NB4 (cell line): ENCODE results near the gene REG3A.

ENCODE experiments used
- DNase-seq: peaks from one replicate; pipeline ENCODE4 v3.0.0; 2010; ENCODE audit warnings: low read depth
- H3K4me3 ChIP-seq: one replicate; pipeline ENCODE4 v1.5.1; 2011; ENCODE audit warnings: mild to moderate bottlenecking, low read depth, low read length, moderate library complexity
- MAX ChIP-seq: IDR thresholded peaks from 2 replicates; pipeline ENCODE4 v1.6.1; 2011; ENCODE audit warnings: low read depth, low read length
- MYC ChIP-seq: IDR thresholded peaks from 2 replicates; pipeline ENCODE4 v1.6.1; 2011; ENCODE audit warnings: low read depth, low read length
- POLR2A ChIP-seq: IDR thresholded peaks from 2 replicates; pipeline ENCODE4 v1.6.1; 2011; ENCODE audit warnings: mild to moderate bottlenecking; ENCODE audit not compliant: insufficient read length; ENCODE audit errors: extremely low read depth
- TF ChIP-seq, protein P1 (sequence below): IDR thresholded peaks from one replicate; pipeline ENCODE4 v1.5.1; 2012; ENCODE audit warnings: low read depth, low read length

Gene REG3A

GRCh38 chr2:79159653-79160052 lies at the start of gene REG3A:
REG3A (minus strand) TSS chr2:79159753; CDS start chr2:79159405, 348 bp downstream.
- TF ChIP-seq POLR2A (no peak), MAX (no peak), MYC (no peak)
- TF ChIP-seq, protein P1, sequence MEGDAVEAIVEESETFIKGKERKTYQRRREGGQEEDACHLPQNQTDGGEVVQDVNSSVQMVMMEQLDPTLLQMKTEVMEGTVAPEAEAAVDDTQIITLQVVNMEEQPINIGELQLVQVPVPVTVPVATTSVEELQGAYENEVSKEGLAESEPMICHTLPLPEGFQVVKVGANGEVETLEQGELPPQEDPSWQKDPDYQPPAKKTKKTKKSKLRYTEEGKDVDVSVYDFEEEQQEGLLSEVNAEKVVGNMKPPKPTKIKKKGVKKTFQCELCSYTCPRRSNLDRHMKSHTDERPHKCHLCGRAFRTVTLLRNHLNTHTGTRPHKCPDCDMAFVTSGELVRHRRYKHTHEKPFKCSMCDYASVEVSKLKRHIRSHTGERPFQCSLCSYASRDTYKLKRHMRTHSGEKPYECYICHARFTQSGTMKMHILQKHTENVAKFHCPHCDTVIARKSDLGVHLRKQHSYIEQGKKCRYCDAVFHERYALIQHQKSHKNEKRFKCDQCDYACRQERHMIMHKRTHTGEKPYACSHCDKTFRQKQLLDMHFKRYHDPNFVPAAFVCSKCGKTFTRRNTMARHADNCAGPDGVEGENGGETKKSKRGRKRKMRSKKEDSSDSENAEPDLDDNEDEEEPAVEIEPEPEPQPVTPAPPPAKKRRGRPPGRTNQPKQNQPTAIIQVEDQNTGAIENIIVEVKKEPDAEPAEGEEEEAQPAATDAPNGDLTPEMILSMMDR, result no peak
- H3K4me3 ChIP-seq, result no peak within 1 kb of the TSS
- DNase-seq, result no peak

DNA sequence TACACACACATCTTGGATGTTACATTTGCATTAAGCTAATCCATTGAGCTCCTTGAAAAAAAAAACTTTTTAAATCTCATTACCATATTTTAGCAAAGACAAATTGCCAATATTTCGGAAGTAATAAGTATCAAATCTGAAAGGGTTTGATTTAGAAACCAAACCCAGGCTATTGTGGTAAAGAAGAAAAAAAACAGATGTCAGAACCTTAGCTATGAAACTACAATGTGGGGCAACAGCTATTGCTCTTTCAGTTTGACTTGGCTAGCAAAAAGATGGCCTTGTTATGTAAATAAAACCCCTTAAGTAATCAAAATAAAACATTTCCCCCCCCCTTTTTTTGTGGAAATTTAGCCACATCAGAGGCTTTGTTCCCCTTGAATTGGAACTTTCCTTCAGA lies 41.2 kb upstream of the REG3A start:
- TF ChIP-seq, protein P1, result no peak
- no peak overlapping the region for H3K4me3 ChIP-seq
- DNase-seq, result no peak

- TF ChIP-seq POLR2A (no peak), MYC (no peak), MAX (no peak)
- TF ChIP-seq, protein P1, result no peak
- DNase-seq, result no peak
- no peak overlapping the region for H3K4me3 ChIP-seq
Observed at GRCh38 chr2:79191816-79192215, 32.3 kb upstream of the REG3A start.

DNA sequence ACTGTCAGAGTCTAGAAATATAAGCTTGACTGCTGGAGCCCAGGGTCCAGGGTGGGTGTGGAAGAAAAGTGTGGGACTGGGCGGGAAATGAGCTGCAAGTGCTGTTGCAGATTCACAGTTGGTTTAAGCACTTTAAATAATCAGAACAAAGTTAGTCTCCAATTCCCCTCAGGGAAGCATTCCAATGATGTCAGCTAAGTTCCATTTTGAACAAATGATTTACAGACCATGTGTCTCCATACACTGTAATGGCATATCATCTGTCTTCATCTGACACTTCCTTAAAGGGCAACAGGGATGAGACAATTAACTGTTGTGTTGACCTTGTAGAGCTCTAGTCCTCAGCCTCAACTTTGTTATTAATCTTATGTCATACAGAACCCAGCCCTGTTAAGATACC lies 31.5 kb upstream of the REG3A start:
- H3K4me3 ChIP-seq, result no peak overlapping the region
- no peak for DNase-seq
- TF ChIP-seq MYC, result no peak
- TF ChIP-seq, protein P1, result no peak
- TF ChIP-seq POLR2A, result no peak
- no peak for TF ChIP-seq MAX

GRCh38 chr2:79189465-79189864 lies 29.9 kb upstream of the REG3A start:
- H3K4me3 ChIP-seq, result no peak overlapping the region
- no peak for TF ChIP-seq POLR2A
- TF ChIP-seq MYC, result no peak
- TF ChIP-seq, protein P1, result no peak
- TF ChIP-seq MAX, result no peak
- DNase-seq, result no peak

DNA sequence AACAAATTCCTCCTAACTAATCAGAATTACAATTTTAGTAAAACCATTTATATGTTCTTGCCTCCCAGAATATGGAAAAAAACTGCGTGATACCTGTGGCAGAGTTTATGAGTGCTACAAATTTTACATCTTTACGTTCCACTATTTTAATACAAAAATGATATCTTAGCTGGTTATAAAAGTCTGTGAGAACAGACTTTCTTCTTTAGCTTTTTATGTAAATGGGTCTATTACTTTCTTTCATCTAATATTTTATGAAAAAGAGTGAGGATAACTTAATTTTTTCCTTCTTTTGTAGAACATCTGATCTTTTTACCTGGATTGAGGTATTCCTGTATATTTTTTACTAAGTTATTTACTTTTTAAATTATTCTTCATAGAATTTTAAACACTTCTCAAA lies 22.1 kb upstream of the REG3A start:
- no peak overlapping the region for H3K4me3 ChIP-seq
- DNase-seq, result no peak
- TF ChIP-seq MAX (no peak), POLR2A (no peak), MYC (no peak)
- TF ChIP-seq, protein P1, result no peak
